Posterior vena cava (tissue), 2 donors: ENCODE data around the gene KCTD2. TPM values are rescaled to one million over a fixed set of nuclear protein-coding genes. Genes with fewer than 3 reads are reported as not detected.
"Not testable (repeated sequence)": the region's sequence is repeated elsewhere in the genome, so short reads cannot be mapped to it uniquely, and the experiment has no call there.

Experiments
- DNase-seq: peaks from one replicate; pipeline ENCODE4 v3.0.0-alpha.2; 2020; ENCODE audit warnings: low spot score
- intact Hi-C, 2 donors: fragments of 100-400 bp; cut with DNase I; formaldehyde crosslinking; loops; one replicate each; pipeline versions ENCODE4 v1.14.1 to v1.14.2; 2022 to 2023
- total RNA-seq, 2 donors: library from RNA; stranded (reverse); fragmentation: NEBNext Ultra II Directional; extraction: Animal tissue kit (Norgen Biotek cat#: 25700); gene quantifications; one replicate each; pipeline ENCODE4 v1.2.1, GENCODE V29; 2021
- donor health status: DM: yes; HTN: yes; CAD: no.
- donor health status: DM: yes; HTN: yes; CAD: no.

Gene KCTD2
- total RNA-seq, 2 donors from 2014 or later = 23.0 to 25.0 TPM

DNA sequence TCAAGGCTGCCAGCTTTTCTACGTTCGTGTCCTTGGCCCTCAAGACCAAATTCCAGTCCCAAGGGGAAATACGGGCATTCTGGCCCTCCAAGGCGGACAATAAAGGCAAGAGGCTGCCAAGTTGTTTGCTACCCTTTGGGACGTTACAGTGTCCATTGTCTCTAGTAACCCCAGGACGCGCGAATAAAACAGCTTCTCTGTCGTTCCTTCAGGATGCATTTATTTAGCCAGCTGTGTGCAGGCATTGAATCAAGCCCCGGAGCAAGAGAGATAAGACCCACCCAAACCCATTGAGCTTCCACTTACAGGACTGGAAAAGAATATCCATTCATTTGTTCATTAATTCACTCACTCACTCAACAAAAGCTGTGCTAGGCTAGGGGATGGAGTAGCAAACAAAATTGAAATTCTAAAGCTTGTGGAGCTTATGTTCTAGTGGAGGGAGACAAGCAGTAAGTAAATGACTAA lies 33.9 kb upstream of the KCTD2 start:
- no peak for DNase-seq
- intact Hi-C loops = no loop called here

- DNase-seq = no peak
- intact Hi-C loops = no loop called here
Measured at GRCh38 chr17:75019146-75019545, 27.9 kb upstream of the KCTD2 start.

- intact Hi-C loops = no loop called here
- DNase-seq = no peak
Measured at GRCh38 chr17:75019710-75020109, 27.3 kb upstream of the KCTD2 start.

DNA sequence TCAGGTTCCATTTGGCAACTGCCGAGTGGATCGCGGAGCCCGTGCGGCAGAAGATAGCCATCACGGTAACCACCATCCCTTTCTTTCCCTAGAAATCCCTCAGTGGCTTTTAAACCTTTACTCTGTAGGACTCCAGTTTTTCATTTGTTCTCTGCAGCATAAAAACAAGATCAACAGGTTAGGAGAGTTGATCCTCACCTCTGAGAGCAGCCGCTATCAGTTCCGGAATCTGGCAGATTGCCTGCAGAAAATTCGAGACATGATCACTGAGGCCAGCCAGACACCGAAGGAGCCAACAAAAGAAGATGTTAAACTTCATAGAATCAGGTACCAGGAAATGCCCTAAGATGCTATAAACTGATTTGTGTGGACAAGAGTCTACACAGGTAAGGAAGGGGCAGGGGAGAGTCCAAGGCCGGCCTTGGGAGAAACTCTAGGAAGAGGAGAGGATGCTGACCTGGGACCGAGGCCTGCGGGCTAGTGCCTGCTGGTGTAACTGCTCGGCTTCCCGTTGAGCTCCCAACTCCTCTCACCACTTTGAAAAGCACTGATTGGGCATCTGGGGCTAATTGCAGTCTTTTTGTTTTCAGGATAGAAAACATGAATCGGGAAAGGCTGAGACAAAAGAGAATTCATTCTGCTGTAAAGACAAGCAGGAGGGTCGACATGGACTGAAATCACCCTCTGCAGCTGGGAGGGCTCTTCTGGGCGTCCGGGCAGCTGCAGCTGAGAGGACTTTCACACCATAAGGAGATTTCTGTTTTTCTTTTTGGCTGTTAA lies 26.5 kb upstream of the KCTD2 start:
- no peak for DNase-seq
- intact Hi-C loops = no loop called here

DNA sequence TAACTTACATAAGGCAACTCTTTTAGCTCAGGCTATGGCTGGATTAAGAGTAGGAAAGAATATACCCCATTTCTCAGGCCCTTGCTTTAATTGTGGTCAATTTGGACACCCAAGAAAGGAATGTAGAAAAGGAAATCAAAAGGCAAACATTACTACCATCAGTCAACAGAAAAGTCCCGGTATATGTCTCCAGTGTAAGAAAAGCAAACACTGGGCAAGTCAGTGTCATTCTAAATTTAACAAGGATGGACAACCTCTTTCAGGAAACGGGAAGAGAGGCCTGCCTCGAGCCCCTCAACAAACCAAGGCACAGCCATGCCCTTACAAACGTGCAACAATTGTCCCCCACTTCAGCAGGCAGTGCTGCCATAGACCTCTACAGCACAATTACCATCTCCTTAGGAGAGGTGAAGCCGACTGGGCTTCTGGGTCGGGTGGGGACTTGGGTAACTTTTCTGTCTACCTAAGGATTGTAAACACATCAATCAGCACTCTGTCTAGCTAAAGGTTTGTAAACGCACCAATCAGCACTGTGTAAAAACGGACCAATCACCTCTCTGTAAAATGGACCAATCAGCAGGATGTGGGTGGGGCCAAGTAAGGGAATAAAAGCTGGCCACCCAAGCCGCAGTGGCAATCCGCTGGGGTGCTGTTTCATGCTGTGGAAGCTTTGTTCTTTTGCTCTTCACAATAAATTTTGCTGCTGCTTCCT lies 22.2 kb upstream of the KCTD2 start:
- intact Hi-C loops = no loop called here
- no peak for DNase-seq

DNA sequence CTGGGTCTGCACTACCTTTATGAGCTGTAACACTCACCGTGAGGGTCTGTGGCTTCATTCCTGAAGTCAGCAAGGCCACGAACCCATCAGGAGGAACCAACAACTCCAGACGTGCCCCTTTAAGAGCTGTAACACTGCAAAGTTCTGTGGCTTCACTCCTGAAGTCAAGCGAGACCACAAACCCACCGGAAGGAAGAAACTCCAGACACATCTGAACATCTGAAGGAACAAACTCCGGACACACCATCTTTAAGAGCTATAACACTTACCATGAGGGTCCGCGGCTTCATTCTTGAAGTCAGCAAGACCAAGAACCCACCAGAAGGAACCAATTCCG lies 21.7 kb upstream of the KCTD2 start:
- DNase-seq, intact Hi-C loops: not testable (repeated sequence)

GRCh38 chr17:75026650-75027049 lies 20.4 kb upstream of the KCTD2 start:
- DNase-seq = not testable (repeated sequence)

DNA sequence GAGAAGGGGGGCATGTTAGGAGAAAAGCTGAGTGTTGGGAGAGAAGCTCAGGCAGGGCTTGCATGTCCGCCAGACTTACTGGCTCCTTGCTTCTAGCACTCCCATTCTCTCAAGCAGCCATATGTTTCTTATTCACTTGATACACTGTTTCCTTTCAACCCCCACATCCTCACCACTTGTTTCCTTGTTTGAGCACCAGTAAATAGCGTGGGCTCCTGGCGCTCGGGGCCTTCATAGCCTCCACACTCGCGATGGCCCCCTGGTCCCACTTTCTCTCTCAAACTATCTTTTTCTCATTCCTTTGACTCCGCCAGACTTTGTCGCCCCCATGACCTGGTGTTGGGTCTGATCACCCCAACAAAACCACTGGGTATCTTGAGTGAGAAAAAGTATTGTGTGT lies 16.9 kb upstream of the KCTD2 start:
- no peak for DNase-seq
- intact Hi-C loops = loop anchor here in 1 of 2 donors (5.0 kb wide), 1 partner anchor 43 kb away; the partner anchor contains the start of gene CDR2L

More at GRCh38 chr17:75026650-75027049, 20.4 kb upstream of the KCTD2 start:
- intact Hi-C loops = not testable (repeated sequence)

DNA sequence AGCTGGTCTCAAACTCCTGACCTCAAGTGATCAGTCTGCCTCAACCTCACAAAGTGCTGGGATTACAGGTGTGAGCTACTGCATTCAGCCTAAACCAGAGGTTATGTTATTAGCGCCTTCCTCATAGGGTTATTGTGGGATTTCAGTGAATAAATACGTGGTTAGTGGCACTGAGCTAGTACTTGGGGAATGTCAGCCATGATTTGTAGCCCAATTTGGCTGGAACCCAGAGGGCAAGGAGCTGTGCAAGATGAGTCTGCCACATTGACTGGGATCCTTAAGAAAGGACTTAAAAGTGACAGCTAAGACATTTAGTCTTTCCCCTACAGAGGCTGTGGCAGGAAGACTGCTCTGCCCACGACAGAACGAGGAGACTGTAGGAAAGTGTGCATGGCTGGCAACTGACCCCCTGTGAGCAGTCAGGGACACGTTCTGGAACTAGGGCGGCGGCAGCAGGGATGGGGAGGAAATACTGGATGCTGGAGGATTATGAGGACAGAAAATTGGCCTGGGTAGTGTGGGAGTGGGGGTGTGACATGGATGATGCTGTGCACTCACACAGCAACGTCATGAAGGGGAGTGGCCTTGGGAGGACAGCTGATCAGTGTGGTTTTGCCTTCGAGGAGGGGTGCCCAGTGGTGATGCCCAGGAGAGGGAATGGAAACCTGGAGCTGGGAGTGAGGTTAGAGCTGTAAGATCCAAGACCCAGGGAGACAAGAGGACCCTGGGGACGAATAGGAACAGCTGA lies 14.9 kb upstream of the KCTD2 start:
- intact Hi-C loops = loop anchor here in 1 of 2 donors (5.0 kb wide), 1 partner anchor 45 kb away; the partner anchor contains the start of gene CDR2L
- DNase-seq = peak; percentile 91

- intact Hi-C loops = loop anchor here in 1 of 2 donors (5.0 kb wide), 1 partner anchor 45 kb away; the partner anchor contains the start of gene CDR2L
- DNase-seq = no peak
Measured at GRCh38 chr17:75032720-75033280, 14.2 kb upstream of the KCTD2 start.

DNA sequence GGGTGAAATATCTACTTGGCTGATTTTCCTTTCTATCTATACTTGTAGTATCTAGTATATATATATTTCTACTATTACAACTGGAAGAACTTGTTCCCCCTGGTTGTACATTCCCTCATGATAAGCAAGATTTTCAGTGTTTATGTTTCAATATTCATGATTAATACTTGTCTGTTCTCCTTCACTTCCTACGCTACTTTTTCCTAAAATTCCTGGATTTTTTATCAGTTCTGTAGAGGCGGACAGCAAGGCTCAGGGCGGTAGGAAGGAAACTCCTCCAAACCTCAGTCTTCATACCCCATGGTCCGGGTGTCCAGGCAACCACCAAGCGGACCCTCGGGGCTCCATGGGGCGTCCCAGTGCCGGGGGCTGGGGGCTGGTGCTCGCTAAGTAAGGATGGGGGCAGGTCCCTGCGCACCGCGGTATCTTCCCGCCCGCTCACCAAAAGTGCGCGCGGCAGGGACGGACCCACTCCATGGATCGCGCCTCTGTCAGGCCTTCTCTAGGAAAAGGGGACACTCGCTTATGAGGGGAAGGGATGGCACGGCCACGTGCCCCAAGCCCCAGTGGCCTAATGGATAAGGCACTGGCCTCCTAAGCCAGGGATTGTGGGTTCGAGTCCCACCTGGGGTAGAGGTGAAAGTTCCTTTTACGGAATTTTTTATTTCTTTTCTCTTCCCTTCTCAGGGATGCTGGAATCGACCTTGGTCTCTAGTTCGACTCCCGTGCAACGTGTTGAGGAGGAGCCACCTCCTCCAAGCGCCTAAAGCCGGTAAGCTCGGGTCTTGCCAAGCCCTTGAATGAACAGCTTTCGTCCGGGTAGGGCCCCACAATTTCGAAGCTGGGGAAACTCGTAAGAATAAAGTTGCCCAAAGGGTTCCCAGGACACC lies 13.4 kb upstream of the KCTD2 start:
- intact Hi-C loops = loop anchor here in 1 of 2 donors (5.0 kb wide), 1 partner anchor 46 kb away; the partner anchor contains the start of gene CDR2L
- peak; percentile 97 for DNase-seq

GRCh38 chr17:75034236-75034908 lies 12.7 kb upstream of the KCTD2 start:
- intact Hi-C loops = loop anchor here in 1 of 2 donors (5.0 kb wide), 1 partner anchor 47 kb away; the partner anchor contains the start of gene CDR2L
- DNase-seq = peak; percentile 95

DNA sequence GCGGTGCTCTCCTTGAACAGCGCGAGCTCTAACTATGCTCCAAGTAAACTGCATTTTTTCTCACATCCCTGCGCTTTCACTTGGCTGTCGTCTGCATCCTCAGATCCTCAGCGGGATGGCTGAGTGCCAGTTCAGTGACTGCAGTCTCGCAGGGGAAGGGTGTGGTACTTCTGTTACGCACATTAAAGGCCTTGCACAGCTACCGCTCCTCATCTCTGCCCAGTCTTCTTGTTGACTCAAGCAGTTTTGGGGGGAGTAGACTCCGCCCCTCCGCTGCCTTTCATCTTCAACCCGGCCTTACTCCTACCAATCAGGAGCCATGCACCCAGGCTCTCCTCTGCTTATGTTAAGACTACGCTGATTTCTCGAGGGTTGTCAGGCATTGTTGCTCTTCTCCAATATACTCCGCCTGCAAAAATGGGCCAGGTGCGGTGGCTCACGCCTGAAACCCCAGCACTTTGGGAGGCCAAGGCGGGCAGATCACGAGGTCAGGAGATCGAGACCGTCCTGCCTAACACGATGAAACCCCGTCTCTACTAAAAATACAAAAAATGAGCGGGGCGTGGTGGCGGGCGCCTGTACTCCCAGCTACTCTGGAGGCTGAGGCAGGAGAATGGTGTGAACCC lies 10.3 kb upstream of the KCTD2 start:
- peak; percentile 96 for DNase-seq
- intact Hi-C loops = no loop called here

DNA sequence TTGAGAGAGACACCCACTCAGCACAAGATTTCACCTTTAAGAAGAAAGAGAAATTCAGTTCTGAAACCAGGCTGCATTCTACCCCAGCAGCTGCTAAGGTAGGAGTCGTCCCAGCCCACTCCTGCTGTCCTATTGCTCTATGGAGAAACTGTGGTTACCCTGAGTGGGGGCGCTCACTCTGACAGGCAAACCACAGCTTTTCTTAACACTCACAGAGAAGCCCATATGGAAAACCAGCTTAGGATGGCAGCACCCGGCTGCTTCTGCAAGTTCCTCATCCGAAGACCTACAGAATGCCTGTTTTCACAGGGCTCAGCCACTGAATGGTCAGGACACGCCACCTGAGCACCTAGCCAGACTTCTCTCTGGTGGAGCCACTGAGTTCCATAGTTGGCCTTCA lies 7.8 kb upstream of the KCTD2 start:
- DNase-seq = no peak
- intact Hi-C loops = no loop called here

GRCh38 chr17:75041656-75042280 lies 5.3 kb upstream of the KCTD2 start:
- DNase-seq = peak; percentile 67
- intact Hi-C loops = loop anchor here in 1 of 2 donors (2.0 to 10.0 kb wide), 2 partner anchors 51 to 163 kb away; partner anchors contain the start of gene NUP85

DNA sequence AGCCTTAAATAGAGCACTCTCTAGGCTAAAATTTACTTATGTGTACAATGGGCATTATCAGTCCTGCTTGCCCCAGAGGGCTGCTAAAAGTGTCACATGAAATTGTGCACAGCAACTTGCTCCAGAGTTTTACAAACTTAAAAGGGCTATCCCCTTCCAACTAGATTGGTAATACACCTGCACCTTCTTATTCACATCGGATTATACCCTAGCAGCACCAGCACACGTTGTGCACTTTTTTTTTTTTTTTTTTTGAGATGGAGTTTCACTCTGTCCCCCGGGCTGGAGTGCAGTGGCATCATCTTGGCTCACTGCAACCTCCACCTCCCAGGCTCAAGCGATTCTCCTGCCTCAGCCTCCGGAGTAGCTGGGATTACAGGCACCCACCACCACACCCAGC lies 3.2 kb upstream of the KCTD2 start:
- intact Hi-C loops = loop anchor here in 1 of 2 donors (2.0 to 10.0 kb wide), 2 partner anchors 53 to 161 kb away; partner anchors contain the start of gene NUP85
- not testable (repeated sequence) for DNase-seq

DNA sequence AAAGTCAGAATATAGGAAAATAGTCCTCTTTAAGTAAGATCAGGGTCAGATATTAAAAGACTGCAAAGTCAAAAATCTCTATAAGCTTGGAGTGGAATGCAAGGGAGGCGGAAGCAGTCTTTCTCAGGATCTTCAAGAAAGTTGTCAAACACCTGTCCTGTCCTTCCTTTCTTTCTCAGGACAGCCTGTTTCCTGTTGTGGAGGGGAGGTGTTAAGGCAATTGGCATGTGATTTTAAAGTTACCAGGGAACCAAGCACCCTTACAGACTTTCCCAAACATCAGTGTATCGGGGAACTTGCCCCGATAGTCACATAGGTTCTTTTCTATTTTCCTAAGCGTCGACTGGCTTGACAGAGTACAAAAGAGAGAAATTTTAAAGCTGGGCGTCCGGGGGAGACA lies 2.3 kb upstream of the KCTD2 start:
- no peak for DNase-seq
- intact Hi-C loops = loop anchor here in 1 of 2 donors (10.0 kb wide), 1 partner anchor 160 kb away; the partner anchor contains the start of gene NUP85
